Measurements from ENCODE around the gene JOSD2.
"Not testable (repeated sequence)": the region's sequence is repeated elsewhere in the genome, so short reads cannot be mapped to it uniquely, and the experiment has no call there.

JOSD2 gene

DNA sequence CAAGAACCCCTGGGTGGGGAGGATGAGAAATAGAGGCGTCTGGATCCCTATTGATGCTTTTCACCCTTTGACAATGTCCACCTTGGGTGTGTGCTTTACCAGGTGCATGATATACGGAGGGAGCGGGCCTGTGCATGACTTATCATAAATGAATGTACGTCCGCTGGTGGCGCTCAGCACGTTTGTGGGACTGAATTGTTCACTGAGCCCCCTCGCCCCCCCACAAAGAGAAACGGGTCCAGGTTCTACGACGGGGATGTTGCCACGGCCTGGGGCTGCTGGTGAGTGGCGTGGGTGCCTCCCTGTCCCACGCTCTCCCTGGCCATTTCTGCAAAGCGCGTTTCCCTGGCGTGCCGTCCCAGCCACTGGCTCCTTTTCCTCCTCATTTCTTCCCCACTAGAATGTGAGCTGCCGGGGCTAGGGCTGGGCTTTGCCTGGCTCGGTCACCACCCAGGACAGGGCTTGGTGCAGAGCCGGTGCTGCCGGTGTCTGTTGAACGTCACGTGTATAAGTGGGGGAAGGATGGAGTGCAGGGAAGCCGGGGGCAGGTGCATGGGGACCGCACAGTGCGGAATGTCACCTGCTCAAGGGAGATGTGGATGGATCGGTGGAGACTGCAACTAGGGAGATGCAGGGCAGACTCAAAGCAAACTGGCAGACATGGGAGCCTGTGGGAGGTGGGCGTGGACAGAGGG is 35.7 kb upstream of the JOSD2 start:
- DNase-seq = no peak

- no peak for DNase-seq
These were observed 32.0 kb upstream of the JOSD2 start for GRCh38 chr19:50542943-50543342.

- peak; percentile 46 for DNase-seq
These were observed 26.8 kb upstream of the JOSD2 start for GRCh38 chr19:50537769-50538230.

GRCh38 chr19:50537306-50537685 is 26.3 kb upstream of the JOSD2 start:
- no peak for DNase-seq

DNA sequence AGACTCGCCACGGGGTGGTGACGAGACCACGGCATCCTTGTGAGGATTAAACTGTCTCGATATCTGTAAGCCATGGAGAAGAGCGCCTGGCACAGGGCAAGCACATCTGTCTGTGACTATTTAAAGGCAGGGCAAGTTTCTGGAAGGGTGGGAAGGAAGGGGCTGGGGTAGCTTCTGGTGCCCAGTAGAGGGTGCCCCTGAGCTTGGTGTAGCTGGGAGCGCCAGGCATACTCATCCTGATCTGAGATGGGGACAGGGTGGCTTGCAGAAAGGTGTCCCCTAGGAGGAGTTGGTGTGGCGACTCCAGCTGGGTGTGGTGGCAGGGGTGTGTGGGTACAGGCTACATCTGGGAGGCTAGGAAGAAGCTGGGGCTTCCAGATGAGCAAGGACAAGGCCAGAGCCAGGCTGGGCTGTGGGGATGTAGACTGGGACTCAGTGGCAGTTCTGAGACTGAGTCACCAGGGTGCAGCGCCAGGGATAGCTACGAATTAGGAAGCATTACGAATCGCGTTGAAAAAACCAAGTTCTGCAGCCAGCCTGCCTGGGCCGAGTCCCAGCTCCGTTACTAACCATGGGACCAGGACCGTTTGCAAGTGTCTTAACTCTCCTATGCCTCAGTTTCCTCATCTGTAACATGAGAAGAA is 25.8 kb upstream of the JOSD2 start:
- no peak for DNase-seq

DNA sequence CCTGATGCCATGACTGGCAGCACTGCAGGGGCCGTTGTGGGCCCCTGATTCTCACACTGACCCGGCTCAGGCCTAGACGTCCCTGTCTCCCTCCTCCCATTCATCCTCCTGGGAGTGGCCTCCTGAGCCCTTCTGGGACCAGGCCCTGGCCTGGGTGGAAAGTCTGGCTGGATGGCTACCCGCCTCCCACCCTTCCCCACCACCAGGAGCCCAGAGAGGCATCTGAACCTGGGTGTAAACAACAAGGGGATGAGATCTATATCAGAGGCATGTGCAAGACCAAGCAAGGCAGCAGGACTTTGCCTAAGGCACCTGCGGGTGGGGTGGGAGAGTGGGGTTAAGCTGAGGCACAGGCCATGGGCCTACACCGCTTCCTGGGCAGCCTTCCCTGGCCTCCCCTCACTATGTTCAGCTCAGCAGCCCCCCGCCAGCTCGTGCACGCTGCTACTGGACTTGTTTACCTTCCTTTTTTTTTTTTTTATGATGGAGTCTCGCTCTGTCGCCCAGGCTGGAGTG is 24.7 kb upstream of the JOSD2 start:
- DNase-seq = no peak

GRCh38 chr19:50534478-50534877 is 23.5 kb upstream of the JOSD2 start:
- DNase-seq = no peak

- no peak for DNase-seq
These were observed 22.0 kb upstream of the JOSD2 start for GRCh38 chr19:50532952-50533351.

GRCh38 chr19:50531171-50531612 is 20.2 kb upstream of the JOSD2 start:
- DNase-seq = no peak

DNA sequence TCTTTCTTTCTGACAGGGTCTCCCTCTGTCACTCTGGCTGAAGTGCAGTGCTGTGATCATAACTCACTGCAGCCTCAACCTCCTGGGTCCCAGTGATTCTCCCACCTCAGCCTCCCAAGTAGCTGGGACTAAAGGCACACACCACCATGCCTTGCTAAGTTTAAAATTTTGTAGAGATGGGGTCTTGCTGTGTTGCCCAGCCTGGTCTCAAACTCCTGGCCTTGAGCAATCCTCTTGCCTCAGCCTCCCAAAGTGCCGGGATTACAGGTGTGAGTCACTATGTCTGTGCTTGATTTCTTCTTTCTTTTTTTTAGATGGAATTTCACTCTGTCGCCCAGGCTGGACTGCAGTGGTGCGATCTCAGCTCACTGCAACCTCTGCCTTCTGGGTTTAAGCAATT is 17.1 kb upstream of the JOSD2 start:
- DNase-seq = not testable (repeated sequence)

GRCh38 chr19:50522881-50523280 is 11.9 kb upstream of the JOSD2 start:
- no peak for DNase-seq

- no peak for DNase-seq
These were observed 10.0 kb upstream of the JOSD2 start for GRCh38 chr19:50520822-50521465.

DNA sequence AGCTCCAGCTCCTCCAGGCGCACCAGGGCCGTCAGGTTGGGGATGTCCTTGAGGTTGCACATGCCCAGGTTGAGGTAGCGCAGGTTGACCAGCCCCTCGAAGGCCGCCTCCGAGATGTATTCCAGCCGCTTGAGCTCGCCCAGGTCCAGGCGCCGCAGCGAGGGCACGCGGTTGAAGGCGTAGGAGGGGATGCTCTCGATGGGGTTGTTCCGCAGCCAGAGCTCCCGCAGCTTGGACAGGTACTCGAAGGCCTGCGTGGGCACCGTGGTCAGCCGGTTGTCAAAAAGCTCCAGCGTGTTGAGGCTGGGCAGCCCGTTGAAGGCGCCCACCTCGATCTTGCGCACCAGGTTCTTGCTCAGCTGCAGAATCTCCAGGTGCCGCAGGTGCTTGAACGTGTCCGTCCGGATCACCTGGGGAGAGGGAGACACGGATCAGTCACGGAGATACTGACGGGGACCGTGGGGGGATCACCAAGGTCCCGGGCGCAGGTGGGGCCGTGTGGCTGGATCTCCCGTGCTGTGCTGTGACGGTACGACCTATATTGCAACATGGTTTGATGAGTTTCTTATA is 8.1 kb upstream of the JOSD2 start:
- no peak for DNase-seq

DNA sequence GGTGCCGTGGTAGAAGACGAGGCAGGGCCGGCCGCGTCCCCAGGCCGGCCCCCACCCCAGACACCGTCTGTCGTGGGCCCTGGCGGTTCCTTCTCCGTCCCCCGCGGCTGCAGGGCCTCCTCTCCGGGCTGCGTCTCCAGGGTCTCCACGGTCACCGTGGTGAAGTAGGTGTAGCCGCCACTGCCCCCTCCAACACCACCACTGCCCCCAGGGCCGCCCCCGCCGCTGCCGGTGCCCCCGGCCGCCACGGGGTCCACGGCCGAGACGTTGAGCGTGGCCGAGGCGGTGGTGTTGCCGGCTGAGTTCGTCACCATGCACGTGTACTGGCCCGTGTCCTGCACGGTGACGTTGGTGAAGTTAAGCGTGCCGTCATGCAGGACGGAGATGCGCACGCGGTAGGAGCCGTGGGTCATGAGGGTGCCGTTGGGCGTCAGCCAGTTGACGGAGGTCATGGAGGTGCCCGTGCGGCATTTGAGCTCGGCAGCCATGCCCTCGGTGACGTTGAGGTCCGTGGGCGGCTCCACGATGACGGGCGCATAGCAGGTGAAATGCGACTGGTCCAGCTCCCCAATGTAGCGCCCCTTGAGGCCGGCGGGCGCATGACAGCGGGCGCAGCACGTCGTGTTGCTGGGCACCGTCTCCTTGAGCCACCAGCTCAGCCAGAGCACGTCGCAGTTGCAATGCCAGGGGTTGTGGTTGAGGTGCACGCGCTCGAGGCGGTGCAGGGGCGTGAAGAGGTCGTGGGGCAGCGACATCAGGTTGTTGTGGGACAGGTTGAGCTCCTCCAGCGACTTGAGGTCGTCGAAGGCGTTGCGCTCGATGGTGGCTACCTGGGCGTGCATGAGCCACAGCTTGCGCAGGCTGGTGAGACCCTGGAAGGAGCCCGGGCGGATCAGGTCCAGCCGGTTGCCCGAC is 7.4 kb upstream of the JOSD2 start:
- DNase-seq = no peak

DNA sequence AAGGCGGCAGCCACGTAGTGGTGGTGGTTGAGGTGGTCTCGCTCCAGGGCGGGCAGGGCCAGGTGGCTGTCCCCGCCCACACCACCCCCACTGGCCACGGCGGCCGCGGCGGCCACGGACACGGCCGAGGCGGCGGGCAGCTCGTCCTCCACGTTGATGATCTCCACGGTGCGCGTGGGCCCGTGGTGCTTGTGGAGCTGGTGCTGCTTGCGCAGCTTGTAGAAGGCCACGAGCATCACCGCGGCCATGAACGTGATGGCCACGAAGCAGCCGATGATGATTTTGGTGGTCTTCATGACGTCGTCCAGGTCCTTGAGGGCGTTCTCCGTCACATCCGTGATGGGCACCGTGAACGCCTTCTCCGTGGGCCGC is 6.7 kb upstream of the JOSD2 start:
- no peak for DNase-seq

DNA sequence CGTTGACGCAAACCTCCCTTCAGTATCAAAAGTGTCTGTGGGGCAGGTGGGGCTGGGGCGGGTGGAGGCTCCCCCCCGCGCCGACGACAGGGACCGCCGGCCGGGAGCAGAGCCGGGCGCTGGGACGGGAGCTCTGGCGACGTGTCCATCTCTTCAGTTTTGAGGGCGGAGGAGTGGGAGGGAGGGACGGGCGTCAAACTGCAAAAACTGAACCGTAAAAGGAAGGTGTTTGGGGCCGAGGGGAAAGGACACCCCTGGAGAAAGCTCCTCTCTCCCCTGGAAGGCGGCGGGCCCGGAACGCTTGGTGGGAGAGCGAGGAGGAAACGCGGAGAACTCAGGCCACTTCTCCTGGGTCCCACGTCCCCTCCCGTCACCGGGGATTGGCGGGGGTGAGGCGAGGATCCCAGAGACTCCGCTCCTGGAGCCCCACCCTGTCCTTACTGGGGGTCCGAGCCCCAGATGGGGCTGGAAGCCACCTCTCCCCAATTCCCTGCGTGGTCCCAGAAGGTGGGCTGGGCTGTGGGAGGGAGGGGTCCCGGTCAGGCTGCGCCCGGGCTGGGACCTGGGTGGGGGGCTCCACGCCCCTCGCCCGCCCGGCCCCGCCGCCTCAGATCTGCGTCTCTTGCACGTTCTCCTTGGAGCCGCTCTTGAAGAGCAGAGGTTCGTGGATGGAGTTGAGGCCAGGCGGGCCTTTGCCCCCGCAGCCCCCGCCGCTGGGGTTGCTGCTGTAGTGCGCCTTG is 6.1 kb upstream of the JOSD2 start:
- DNase-seq = no peak

- DNase-seq = no peak
These were observed 5.5 kb upstream of the JOSD2 start for GRCh38 chr19:50516456-50516855.

DNA sequence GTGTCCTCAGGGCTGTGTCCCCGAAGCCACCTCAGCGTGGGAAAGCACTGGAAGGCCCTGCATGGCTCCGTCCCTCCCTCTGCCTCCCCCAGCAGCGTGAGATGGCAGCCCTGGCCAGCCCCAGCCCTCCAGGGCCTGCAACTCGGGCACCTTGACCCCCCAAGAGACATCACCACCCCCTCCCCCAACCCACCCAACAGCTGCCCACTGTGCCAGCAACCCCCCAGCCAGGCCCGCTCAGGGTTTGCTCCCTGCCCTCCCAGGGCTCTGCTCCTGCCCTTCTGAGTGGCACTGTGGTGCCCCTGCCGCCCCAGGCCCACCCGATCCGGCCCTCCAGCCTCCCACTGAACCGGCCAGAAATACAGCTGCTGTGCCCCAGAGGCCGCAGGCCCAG is 4.2 kb upstream of the JOSD2 start:
- DNase-seq = no peak

DNA sequence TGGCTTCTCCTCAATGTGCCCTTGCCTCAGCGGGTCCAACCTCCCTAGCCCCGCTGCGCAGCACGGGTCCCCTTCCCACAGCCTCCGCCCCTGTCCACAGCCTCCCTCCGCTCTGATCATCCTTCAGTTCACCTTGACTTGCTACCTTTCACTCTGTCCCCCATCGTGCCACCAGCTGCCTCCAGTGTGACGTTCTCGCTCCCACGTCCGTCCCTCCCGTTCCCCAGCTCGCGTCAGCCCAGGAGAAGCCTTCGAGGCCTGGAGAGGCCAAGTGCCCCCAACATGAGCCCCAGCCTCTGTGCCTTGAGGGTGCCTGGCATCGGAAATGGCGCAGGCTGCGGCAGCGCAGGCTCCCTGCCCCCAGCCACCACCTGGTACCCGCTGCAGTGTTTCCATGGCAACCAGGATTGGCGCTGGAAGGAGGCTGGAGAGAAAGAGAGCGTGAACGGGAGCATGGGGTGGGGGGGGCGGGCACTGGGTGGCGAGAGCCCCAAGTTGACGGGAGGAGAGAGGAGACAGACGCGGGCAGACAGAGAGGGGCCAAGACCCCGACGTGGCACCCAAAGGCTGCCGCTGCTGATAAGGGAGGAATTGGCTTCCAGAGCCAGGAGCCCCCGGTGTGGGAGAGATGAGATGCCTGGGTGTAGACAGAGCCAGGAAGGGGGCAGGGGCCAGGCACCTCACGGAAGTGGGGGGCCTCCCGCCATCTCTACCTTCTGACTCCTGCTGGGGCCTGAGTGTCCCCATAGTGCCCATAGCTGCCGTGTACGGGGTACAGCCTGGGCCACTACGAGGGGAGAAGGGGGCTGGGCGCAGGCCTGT is 3.6 kb upstream of the JOSD2 start:
- no peak for DNase-seq

- no peak for DNase-seq
These were observed 2.9 kb upstream of the JOSD2 start, which contains the start of gene ASPDH for GRCh38 chr19:50513746-50514345. ASPDH (minus strand) TSS chr19:50513913; CDS start chr19:50513823, 90 bp downstream.
